Activated T-cell treated with anti-CD3 and anti-CD28 coated beads, Interleukin-2, amount 50 U/mL, for 4 hours (primary cell): ENCODE measurements around the gene NET1. TPM values are rescaled to one million over a fixed set of nuclear protein-coding genes. Genes with fewer than 3 reads are reported as not detected.
"Not testable (repeated sequence)": the region's sequence is repeated elsewhere in the genome, so short reads cannot be mapped to it uniquely, and the experiment has no call there.

Experiments
- ATAC-seq, 2 donors: fragments of 200-7000 bp; cut with Tn5 transposase; one replicate each; pipeline ENCODE4 v1.10.0; 2021
- DNase-seq: peaks from one replicate; pipeline ENCODE4 v3.0.0-alpha.2; 2020
- H3K27me3 Mint-ChIP-seq: one replicate; pipeline ENCODE4 v1.8.0; 2021; ENCODE audit warnings: low read depth, mixed read lengths
- H3K36me3 Mint-ChIP-seq: one replicate; pipeline ENCODE4 v1.8.0; 2022; ENCODE audit warnings: mixed read lengths; ENCODE audit not compliant: insufficient read depth
- H3K4me1 Mint-ChIP-seq: one replicate; pipeline ENCODE4 v1.8.0; 2021; ENCODE audit warnings: low read depth, mixed read lengths
- H3K4me3 Mint-ChIP-seq: one replicate; pipeline ENCODE4 v1.8.0; 2021; ENCODE audit warnings: mild to moderate bottlenecking, moderate library complexity, mixed read lengths
- H3K9me3 Mint-ChIP-seq: one replicate; pipeline ENCODE4 v1.8.0; 2021; ENCODE audit warnings: mixed read lengths
- total RNA-seq, 3 donors: library from RNA; stranded (reverse); gene quantifications; one replicate each; pipeline ENCODE4 v1.2.1, GENCODE V29; 2021

The NET1 gene
- 10 to 100 TPM; 12.7 to 35.4 (median 17.6) TPM for total RNA-seq

- Mint-ChIP-seq H3K9me3 (no peaks in the 10 kb centered on the region), H3K27me3 (peaks cover 15% of the 10 kb centered on the region), H3K4me1 (peaks cover 4% of the 10 kb centered on the region), H3K36me3 (no peaks in the 10 kb centered on the region), H3K4me3 (peak within 1 kb of the TSS; percentile 78)
- ATAC-seq = peak; percentile 94 to 96
- DNase-seq = peak; percentile 51
Observed at GRCh38 chr10:5412277-5412941, at the start of gene NET1. TSS of gene NET1 (plus strand) at chr10:5412557. CDS start at chr10:5412693, 136 bp downstream.

GRCh38 chr10:5362873-5363272 is 49.5 kb upstream of the NET1 start:
- Mint-ChIP-seq H3K36me3 (no peaks in the 10 kb centered on the region), H3K9me3 (no peaks in the 10 kb centered on the region), H3K4me1 (no peaks in the 10 kb centered on the region), H3K27me3 (peaks cover 16% of the 10 kb centered on the region), H3K4me3 (no peak overlapping the region)
- no peak for DNase-seq
- ATAC-seq = no peak

- peaks cover 16% of the 10 kb centered on the region for H3K27me3 Mint-ChIP-seq
- H3K36me3 Mint-ChIP-seq = no peaks in the 10 kb centered on the region
- ATAC-seq (no peak), DNase-seq (no peak)
- H3K9me3 Mint-ChIP-seq = no peaks in the 10 kb centered on the region
- H3K4me3 Mint-ChIP-seq = no peak overlapping the region
- H3K4me1 Mint-ChIP-seq = no peaks in the 10 kb centered on the region
Observed at GRCh38 chr10:5364374-5364773, 48.0 kb upstream of the NET1 start.

GRCh38 chr10:5364890-5365338 is 47.4 kb upstream of the NET1 start, which contains the start of gene UCN3:
TSS of gene UCN3 (plus strand) at chr10:5364966. CDS start at chr10:5373721, 8,755 bp downstream.
- no peak for DNase-seq
- H3K4me3 Mint-ChIP-seq = no peak within 1 kb of the TSS
- H3K4me1 Mint-ChIP-seq = no peaks in the 10 kb centered on the region
- no peaks in the 10 kb centered on the region for H3K9me3 Mint-ChIP-seq
- no peak for ATAC-seq
- H3K27me3 Mint-ChIP-seq = peaks cover 12% of the 10 kb centered on the region
- no peaks in the 10 kb centered on the region for H3K36me3 Mint-ChIP-seq

GRCh38 chr10:5365928-5366327 is 46.4 kb upstream of the NET1 start:
- Mint-ChIP-seq H3K4me3 (no peak overlapping the region), H3K27me3 (peaks cover 11% of the 10 kb centered on the region), H3K4me1 (no peaks in the 10 kb centered on the region), H3K36me3 (no peaks in the 10 kb centered on the region), H3K9me3 (no peaks in the 10 kb centered on the region)
- ATAC-seq (no peak), DNase-seq (no peak)

GRCh38 chr10:5369362-5370158 is 42.8 kb upstream of the NET1 start:
- no peak for ATAC-seq
- Mint-ChIP-seq H3K4me1 (no peaks in the 10 kb centered on the region), H3K27me3 (peaks cover 4% of the 10 kb centered on the region), H3K9me3 (no peaks in the 10 kb centered on the region), H3K36me3 (no peaks in the 10 kb centered on the region), H3K4me3 (no peak overlapping the region)
- DNase-seq = no peak

- H3K36me3 Mint-ChIP-seq = no peaks in the 10 kb centered on the region
- ATAC-seq (no peak), DNase-seq (no peak)
- H3K9me3 Mint-ChIP-seq = no peaks in the 10 kb centered on the region
- H3K4me1 Mint-ChIP-seq = no peaks in the 10 kb centered on the region
- H3K4me3 Mint-ChIP-seq = no peak overlapping the region
- H3K27me3 Mint-ChIP-seq = peaks cover 6% of the 10 kb centered on the region
Observed at GRCh38 chr10:5370493-5371352, 41.6 kb upstream of the NET1 start.

GRCh38 chr10:5373307-5373706 is 39.0 kb upstream of the NET1 start:
- DNase-seq (no peak), ATAC-seq (no peak)
- Mint-ChIP-seq H3K36me3 (no peaks in the 10 kb centered on the region), H3K4me3 (no peak overlapping the region), H3K9me3 (no peaks in the 10 kb centered on the region), H3K4me1 (no peaks in the 10 kb centered on the region), H3K27me3 (peaks cover 6% of the 10 kb centered on the region)

- no peak for DNase-seq
- no peak overlapping the region for H3K4me3 Mint-ChIP-seq
- H3K4me1 Mint-ChIP-seq = no peaks in the 10 kb centered on the region
- H3K27me3 Mint-ChIP-seq = peaks cover 6% of the 10 kb centered on the region
- H3K36me3 Mint-ChIP-seq = no peaks in the 10 kb centered on the region
- peaks cover under 1% of the 10 kb centered on the region for H3K9me3 Mint-ChIP-seq
- ATAC-seq = no peak
Observed at GRCh38 chr10:5373891-5374611, 38.3 kb upstream of the NET1 start.

GRCh38 chr10:5376450-5376849 is 35.9 kb upstream of the NET1 start:
- no peak for ATAC-seq
- no peaks in the 10 kb centered on the region for H3K4me1 Mint-ChIP-seq
- H3K9me3 Mint-ChIP-seq = peaks cover 4% of the 10 kb centered on the region
- H3K36me3 Mint-ChIP-seq = no peaks in the 10 kb centered on the region
- peaks cover 6% of the 10 kb centered on the region for H3K27me3 Mint-ChIP-seq
- DNase-seq = no peak
- no peak overlapping the region for H3K4me3 Mint-ChIP-seq

- H3K27me3 Mint-ChIP-seq, DNase-seq, H3K36me3 Mint-ChIP-seq, ATAC-seq, H3K4me1 Mint-ChIP-seq, H3K9me3 Mint-ChIP-seq, H3K4me3 Mint-ChIP-seq: not testable (repeated sequence)
Observed at GRCh38 chr10:5379202-5379601, 33.2 kb upstream of the NET1 start.

GRCh38 chr10:5380395-5380794 is 32.0 kb upstream of the NET1 start:
- DNase-seq, H3K36me3 Mint-ChIP-seq, H3K4me1 Mint-ChIP-seq, H3K27me3 Mint-ChIP-seq, H3K9me3 Mint-ChIP-seq, ATAC-seq, H3K4me3 Mint-ChIP-seq: not testable (repeated sequence)

GRCh38 chr10:5381187-5381586 is 31.2 kb upstream of the NET1 start:
- no peaks in the 10 kb centered on the region for H3K36me3 Mint-ChIP-seq
- H3K9me3 Mint-ChIP-seq = peaks cover 4% of the 10 kb centered on the region
- H3K4me3 Mint-ChIP-seq = no peak overlapping the region
- H3K4me1 Mint-ChIP-seq = no peaks in the 10 kb centered on the region
- ATAC-seq (no peak), DNase-seq (no peak)
- H3K27me3 Mint-ChIP-seq = peaks cover 5% of the 10 kb centered on the region

- Mint-ChIP-seq H3K9me3 (peaks cover 17% of the 10 kb centered on the region), H3K36me3 (peaks cover 2% of the 10 kb centered on the region), H3K4me3 (no peak overlapping the region), H3K27me3 (peaks cover 10% of the 10 kb centered on the region), H3K4me1 (no peaks in the 10 kb centered on the region)
- no peak for ATAC-seq
- no peak for DNase-seq
Observed at GRCh38 chr10:5385224-5385623, 27.1 kb upstream of the NET1 start.
